ENCODE data around the gene SIMC1.
"Not testable (repeated sequence)": the region's sequence is repeated elsewhere in the genome, so short reads cannot be mapped to it uniquely, and the experiment has no call there.

SIMC1 gene

DNA sequence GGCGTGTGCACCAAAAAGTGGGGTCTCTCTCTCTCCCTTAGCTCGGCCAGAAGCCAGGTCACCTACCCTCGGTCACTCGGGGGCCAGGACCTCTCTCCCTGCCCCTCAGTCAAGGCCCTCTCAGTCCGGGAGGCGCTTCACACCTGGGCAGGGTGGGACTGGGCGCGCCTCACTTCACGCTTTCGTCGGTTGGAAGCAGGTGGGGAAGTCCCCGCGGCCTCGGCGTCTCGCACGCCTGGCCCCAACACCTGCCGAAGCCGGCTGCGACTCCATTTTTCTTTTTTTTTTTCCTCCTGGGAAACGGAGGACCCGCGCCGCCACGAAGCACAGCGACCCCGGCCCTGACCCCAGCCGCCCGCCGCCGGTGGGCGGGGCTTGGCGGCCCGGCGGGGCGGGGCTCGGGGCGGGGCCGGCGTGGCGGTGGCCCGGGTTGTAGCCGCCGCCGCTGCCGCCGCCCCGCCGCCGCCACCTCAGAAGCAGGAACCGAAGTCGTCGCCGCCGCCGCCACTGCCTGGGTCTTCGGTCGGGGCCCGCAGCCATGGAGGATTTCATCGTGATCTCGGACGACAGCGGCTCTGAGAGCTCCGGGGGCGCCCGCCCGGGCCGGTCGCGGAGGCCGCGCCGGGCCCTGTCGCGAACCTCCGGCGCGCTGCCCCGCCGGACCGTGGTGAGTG, at the start of gene SIMC1:
TSS of gene SIMC1 (plus strand) at position 454 of the 674 bp plus-strand sequence. CDS start at position 539, 85 bp downstream.
- DNase-seq (ENCODE audit: low read depth in 2 of 2, low spot score in 1 of 2) = not testable (repeated sequence)

DNA sequence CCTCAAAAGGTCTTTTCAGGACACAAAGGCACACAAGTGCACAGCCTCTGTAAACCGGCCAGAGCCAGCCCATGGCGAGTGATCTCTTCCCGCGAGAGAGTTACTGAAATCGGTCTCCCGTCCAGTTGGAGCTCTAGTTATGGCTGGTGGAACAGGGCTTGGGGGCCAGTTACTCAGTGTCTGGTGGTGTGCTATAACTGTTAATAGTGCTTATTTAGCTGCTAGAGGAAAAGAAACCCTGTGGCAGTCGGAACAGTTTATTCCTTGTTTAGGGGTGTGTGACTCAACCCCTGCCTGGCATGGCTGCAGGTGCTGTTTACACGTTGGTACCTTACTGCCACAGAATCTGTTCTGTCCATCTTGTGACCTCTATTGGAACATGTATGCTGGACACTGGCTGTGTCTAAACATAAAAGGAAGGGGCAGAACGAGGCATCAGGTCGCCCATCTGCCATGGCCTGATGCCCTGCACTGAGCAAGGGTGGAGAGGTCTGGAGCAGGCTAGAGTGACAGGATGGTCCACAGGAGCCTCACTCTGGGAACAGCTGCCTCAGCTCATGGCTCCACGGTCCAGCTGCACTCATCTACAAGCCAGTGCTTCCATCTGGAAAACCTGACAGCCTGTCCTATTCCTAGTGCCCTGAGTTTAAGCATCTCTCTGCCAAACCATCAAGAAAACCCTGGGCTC, 49.6 kb upstream of the SIMC1 start:
- no peak for DNase-seq (ENCODE audit: low read depth in 2 of 2, low spot score in 1 of 2)

DNA sequence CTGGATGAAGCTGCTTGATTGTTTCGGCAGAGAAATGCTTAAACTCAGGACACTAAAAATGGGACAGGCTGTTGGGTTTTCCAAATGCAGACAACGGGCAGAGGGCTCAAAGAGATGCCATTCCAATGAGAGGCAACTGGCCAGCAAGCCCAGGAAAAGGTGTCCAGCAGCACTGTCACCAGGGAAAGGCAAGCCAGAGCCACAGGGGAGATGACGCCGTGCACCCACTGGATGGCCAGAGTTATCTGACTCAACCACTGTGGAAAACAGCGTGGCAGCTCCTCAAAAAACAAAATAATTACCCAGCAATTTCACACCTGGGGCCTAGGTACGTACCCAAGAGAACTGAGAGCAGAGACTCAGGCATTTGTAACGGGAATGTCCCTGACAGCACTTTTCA, 48.4 kb upstream of the SIMC1 start:
- DNase-seq (ENCODE audit: low read depth in 2 of 2, low spot score in 1 of 2) = no peak

DNA sequence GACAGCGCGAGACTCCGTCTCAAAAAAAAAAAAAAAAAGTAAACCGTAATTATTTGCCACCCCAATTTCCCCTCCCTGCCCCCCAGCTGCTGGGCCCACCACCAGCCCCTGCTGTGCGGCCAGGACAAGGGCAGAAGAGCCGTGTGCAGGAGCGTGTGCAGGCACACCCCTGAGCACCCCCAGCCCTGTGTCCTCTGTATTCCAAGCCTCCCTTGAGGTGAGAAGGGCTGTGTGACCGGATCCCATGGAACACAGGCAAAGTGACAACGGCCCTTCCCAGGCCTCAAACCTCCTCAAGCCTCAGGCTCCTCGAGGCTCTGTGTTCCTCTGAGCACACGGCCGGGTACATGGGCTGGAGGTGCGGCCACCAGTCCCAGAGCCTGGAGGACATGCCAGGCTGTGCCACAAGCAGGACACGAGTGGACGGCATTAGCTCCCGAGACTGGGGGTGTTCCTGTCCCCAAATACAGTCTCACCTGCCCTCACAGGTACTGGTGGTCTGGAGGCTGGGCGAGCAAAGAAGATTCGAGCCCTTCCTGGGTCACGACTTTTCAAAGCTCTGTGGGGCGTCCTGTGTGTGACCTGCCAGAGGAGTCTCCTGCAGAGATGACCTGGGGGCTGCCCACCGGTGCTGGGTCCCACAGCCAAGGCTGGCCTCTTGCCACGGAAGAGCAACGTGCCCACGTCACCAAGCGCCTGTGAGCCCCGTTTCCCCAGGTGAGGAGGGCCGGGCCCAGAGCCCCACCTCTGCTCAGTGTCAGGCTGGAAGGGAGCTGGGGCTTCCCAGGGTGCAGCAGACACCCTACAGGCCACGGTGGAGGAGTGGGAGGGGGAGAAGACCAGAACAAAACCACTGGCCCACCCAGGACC, 47.1 kb upstream of the SIMC1 start:
- DNase-seq (ENCODE audit: low read depth in 2 of 2, low spot score in 1 of 2) = no peak

DNA sequence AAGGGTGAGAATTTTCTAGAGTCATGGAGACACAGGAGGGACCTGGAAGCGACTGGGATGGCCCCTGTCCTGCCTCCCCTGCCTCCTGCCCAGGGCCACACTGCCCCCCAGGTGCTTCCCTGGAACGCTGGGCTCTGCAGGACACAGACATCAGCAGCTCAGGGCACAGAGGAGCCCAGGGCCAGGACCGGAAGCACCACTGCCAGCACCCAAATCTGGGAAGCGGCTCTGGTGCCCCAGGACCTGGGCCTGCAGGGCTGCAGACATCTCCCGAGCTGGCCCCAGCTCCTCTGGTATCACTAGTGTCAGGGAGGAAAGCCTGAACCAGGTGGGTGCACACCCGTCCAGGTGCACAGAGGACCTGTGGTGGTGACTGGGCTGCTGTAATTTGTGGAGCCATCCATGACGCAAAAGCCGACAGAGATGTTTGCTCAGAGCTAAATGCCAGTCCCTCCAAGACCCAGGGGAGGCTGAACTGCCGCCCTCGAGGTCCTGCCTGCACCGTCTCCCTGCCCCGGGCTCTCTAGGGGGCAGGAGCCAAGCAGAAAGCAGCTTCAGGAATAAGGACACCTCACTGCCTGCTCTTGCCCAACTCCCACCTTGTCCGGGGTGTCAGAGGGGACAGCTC, 46.0 kb upstream of the SIMC1 start:
- no peak for DNase-seq (ENCODE audit: low read depth in 2 of 2, low spot score in 1 of 2)

DNA sequence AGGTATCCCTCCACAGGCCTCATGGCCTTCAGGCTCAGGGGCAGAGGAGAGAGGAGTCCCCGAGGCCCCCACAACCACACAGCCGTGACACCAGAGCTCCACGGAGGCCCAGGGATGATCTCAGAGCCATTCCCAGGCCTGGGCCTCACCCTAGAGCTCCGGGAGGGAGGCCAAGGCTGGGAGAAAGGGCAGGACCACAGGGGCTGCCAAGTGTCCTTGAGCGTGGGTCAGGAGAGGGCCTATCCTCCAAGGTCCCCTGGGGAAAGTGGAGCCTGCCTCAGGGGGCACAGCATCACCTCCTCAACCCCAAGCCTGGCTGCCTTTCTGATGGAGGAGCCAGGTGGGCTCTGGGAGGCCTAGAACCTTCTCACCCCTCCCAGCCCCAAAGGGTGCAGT, 45.5 kb upstream of the SIMC1 start:
- DNase-seq (ENCODE audit: low read depth in 2 of 2, low spot score in 1 of 2) = not testable (repeated sequence)

DNA sequence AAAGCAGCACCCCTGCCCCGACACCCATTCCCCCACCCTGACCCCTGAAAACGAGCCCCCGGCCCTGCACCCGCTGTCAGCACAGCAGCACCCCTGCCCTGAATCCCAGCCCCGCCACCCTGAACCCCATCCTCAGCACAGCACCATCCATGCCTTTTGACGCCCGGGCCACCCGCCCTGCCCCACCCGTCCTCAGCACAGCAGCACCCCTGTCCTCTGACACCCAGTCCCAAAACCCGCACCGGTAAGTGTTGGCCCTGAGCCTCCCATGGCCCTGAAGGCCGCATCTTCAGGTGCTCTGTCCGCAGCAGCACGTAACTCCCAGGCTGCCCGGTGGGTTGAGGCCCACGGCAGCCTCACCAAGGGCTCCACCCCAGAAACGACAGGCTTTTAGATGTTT, 44.6 kb upstream of the SIMC1 start:
- not testable (repeated sequence) for DNase-seq (ENCODE audit: low read depth in 2 of 2, low spot score in 1 of 2)

DNA sequence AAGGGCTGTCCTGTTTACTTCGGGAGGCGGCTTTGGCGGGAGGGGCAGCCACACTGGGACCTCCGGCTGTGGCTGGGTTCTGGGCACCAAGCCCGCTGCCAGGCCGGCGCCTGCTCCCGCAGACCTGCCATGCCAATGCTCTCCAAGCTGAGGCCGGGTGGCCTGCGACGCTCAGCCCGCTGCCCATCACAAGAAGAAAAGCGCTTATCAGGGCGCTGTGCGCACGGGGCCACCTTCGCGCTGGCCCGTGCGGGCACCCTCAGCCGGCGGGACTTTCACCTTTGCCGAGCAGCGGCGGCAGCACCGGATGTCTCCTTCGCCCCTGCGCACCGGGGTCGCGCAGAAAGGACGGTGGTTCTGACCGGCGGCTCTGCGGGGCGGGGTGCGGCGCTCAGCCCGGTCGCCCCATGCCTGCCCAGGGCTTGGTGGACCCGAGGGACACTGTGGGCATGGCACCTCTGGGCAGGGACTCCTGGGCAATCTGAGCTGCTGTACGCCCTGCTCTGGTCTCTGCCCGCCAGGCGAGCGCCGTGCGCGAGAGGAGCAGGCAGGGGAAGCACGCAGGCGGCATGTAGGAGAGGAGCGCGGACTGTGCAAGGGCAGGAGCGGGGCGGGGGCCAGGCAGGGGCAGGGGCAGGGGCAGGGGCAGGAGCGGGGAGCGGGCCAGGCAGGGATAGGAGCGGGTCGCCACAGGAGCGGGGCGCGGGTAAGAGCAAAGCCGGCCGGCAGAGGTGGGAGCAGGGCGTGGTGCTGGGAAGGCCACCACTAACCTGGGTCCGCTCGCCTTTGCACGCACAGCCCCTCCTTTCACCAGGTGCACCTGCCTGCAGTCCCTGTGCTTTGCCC, 43.8 kb upstream of the SIMC1 start:
- not testable (repeated sequence) for DNase-seq (ENCODE audit: low read depth in 2 of 2, low spot score in 1 of 2)

DNA sequence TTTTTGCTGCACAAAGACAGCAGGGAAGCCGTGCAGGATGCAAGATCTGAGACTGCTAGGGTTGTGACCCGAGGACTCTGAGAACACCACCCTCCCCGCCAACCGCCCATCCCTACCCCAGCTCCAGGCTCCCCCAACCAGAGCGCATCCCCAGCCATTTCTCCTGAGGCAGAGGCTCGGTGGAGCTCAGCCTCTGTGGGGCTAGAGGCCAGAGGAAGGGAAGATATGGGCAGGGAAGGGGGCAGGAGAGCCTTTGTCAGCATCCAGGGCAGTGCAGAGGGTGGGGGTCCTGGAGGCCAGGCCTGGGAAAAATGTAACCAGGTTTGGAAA, 43.2 kb upstream of the SIMC1 start:
- not testable (repeated sequence) for DNase-seq (ENCODE audit: low read depth in 2 of 2, low spot score in 1 of 2)

DNA sequence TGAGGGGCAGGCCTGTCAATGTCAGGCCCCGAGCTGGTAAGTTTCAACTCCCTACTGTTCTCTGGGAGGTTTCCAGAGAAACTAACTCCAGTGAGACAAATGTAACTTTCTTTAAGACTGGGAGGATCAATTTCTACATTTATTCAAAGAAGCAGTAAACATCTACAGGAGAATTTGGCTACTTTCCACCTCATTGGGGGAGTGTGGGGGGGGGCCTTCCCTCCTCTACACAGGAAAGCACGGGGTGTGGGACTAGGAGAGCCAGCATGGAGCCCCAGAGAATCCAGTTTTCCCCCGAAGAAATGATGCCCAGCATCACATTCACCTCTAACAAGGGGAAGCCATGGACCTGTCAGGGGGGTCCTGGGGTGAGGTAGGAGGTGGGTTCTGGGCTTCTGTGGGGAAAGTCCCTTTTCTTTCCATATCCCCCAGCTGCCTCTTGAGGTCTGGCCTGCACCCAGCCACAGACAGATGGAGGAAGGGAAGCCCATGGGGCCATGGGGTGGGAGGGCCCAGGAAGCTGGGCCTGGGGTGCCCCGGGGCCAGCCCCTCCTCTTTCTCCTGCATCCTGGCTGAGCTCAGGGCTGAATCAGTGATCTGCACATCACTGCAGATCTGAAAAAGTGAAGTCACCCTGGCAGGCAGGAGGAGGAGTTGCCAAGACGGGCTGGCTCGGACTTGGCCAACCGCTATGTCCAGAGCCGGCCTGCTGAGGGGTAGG, 42.6 kb upstream of the SIMC1 start:
- DNase-seq (ENCODE audit: low read depth in 2 of 2, low spot score in 1 of 2) = not testable (repeated sequence)

DNA sequence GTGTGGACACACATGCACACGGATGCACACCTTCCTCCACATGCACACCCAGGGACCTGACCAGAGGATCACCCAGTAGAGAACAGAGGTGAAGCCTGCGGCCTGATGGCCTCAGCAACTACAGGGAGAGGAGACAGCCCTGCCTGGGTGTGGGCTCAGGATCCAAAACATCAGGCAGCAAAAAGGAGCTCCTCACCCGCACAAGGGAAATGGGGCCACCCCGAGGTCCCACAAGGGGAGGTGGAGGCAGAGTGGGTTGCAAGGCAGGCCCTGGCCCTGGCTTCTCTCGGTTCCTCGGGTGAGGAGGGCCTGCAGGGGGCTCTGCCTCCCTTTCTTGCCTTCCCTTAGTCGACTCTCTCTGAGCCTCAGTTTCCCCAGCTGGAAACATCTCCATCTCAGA, 41.4 kb upstream of the SIMC1 start:
- not testable (repeated sequence) for DNase-seq (ENCODE audit: low read depth in 2 of 2, low spot score in 1 of 2)

DNA sequence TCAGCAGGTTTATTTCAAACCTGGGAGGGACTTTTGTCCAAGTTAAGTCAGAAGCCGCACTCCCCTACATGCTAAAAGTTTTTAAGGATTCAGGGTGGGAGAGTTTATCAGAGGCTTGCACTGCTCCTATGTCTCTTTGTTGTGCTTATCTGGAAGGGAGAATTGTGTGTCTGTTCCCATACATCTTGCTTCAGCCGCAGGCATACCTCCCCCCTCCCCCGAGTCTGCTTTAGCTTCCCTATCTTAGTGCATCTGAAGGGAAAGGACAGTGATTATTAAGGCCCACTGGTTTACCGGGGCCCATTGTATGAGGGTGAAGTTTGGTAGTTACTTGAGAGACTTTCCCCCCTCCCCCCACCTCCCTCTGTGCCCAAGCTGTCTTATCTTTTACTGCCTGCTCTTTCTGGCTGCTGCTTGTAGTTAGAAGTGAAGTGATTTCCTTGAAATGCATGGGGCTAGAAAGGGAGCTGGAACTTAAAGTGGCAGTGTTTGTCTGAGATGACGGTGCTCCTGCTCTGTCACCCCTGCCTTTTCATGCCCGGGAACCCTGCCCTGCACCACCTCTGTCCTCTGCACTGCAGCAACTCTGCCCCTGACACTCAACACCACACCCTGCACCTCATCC, 40.9 kb upstream of the SIMC1 start:
- not testable (repeated sequence) for DNase-seq (ENCODE audit: low read depth in 2 of 2, low spot score in 1 of 2)

DNA sequence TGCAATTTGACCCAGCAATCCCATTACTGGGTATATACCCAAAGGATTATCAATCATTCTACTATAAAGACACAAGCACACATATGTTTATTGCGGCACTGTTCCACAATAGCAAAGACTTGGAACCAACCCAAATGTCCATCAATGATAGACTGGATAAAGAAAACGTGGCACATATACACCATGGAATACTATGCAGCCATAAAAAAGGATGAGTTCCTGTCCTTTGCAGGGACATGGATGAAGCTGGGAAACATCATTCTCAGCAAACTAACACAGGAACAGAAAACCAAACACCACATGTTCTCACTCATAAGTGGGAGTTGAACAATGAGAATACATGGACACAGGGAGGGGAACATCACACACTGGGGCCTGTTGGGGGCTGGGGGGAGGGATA, 39.9 kb upstream of the SIMC1 start:
- DNase-seq (ENCODE audit: low read depth in 2 of 2, low spot score in 1 of 2) = not testable (repeated sequence)

DNA sequence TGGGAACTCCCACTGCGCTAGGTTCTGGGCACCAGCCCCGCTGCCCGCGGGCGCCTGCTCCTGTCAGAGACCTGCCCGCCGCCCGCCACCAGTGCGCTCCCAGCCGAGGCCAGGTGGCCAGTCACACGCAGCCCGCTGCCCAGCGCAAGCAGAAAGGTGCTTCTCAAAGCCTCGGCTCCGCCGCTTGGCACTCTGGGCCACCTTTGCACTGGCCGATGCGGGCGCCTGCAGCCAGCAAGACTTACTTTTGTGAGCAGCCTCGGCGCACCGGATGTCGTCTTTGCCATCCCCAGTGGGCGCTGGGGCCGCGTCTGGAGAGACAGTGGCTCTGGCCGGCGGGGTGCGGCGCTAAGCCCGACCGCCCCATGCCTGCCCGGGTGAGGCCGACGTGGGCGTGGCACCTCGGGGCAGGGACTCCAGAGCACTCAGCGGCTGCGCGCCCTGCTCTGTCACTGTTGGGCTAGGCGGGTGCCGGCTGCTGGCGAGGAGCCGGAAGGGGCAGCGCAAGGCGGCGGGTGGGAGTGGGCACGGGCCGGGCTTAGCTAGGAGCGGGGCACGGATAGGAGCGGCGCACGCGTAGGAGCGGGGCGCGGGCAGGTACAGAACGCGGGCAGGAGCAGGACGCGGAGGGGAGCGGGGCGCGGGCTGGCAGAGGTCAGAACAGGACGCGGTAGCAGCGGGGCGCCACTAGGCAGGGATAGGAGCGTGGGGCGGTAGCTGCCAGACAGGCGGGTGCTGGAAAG, 39.1 kb upstream of the SIMC1 start:
- not testable (repeated sequence) for DNase-seq (ENCODE audit: low read depth in 2 of 2, low spot score in 1 of 2)

DNA sequence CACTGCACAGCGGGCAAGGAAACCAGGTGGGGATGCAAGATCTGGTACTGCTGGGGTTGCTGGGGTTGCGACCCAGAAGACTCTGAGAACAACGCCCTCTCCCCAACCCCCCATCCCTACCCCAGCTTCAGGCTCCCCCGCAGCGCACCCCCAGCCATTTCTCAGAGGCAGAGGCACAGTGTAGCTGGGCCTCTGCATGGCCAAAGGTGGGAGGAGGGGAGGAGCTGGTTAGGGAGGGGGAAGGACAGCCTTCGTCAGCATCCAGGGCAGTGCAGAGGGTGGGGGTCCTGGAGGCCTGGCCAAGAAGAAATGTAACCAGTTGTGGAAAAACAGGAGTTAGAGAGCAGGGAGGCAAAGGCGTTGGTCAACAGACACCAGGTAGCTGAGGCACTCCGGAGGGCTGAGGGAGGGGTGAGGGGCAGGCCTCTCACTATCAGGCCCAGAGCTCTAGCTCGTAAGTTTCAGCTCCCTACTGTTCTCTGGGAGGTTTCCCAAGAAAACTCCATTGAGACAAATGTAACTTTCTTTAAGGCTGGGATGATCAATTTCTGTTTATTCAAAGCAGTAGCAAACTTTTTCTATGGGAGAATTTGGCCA, 38.3 kb upstream of the SIMC1 start:
- not testable (repeated sequence) for DNase-seq (ENCODE audit: low read depth in 2 of 2, low spot score in 1 of 2)

DNA sequence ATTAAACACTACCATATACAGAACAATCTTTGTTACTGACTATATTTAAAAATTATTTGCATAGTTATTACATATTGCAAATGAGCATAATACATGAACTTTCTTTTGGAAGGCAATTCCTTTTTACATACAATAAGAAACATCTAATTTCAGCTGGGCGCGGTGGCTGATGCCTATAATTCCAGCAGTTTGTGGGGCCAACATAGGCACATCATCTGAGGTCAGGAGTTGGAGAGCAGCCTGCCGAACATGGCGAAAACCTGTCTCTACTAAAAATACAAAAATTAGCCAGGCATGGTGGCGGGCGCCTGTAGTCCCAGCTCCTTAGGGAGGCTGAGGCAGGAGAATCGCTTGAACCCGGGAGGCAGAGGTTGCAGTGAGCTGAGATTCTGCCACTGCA, 36.4 kb upstream of the SIMC1 start:
- DNase-seq (ENCODE audit: low read depth in 2 of 2, low spot score in 1 of 2) = no peak

DNA sequence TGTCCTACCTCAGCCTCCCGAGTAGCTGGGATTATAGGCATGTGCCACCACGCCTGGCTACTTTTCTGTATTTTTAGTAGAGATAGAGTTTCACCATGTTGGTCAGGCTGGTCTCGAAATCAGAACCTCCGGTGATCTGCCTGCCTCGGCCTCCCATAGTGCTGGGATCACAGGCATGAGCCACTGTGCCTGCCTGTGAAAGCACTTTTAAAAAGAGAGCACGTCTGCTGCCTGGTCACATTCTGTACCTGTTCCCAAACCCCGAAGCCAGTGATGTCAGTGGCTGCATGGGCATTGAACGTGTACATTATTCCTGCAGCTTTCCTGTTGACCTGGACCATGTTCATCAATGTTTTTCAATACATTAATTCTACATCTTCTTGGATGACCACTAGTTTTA, 35.1 kb upstream of the SIMC1 start:
- DNase-seq (ENCODE audit: low read depth in 2 of 2, low spot score in 1 of 2) = no peak

DNA sequence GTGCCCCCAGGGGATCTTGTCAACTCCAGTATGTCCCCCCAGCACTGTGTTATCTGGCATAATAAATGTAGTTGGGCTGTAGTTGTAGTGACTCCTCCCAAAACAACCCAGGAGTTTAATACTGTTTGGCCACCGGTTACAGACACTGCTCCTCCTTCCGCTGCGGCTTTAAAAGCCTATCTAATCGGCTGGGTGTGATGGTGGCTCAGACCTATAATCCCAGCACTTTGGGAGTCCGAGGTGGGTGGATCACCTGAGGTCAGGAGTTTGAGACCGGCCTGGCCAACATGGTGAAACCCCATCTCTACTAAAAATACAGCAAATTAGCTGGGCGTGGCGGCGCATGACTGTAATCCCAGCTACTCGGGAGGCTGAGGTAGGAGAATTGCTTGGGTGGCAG, 34.7 kb upstream of the SIMC1 start:
- DNase-seq (ENCODE audit: low read depth in 2 of 2, low spot score in 1 of 2) = not testable (repeated sequence)
